Parietal lobe (tissue), 1 donor: Measurements from ENCODE around the gene TCP11X1. TPM values are rescaled to one million over a fixed set of nuclear protein-coding genes. Genes with fewer than 3 reads are reported as not detected.

Source experiments
- total RNA-seq: library from RNA; depleted of rRNA; stranded (reverse); fragments of >200 nt; gene quantifications from one replicate; pipeline ENCODE4 v1.2.3, GENCODE V29; 2014

The TCP11X1 gene
- total RNA-seq: not detected

GRCh38 chrX:102214986-102215385 is at the start of gene TCP11X1:
Gene TCP11X1 (plus strand): TSS chrX:102215301.

GRCh38 chrX:102246893-102247292 is 31.8 kb downstream of the TCP11X1 start, which contains the start of gene NXF2:
Gene NXF2 (plus strand): TSS chrX:102247167. CDS start chrX:102307079, 59,912 bp downstream.

Other genes starting within 250 kb of the TCP11X1 start
- 29.4 TPM for gene TCEAL2, start 89.6 kb upstream of the TCP11X1 start, total RNA-seq
- gene TCEAL6, start 72.8 kb upstream of the TCP11X1 start, total RNA-seq: 5.9 TPM
- 24.7 TPM for gene BEX5, start 59.3 kb upstream of the TCP11X1 start, total RNA-seq
- gene NXF2, start 31.9 kb downstream of the TCP11X1 start, total RNA-seq: not detected
- gene NXF2B, start 224.7 kb downstream of the TCP11X1 start, total RNA-seq: 0.31 TPM